ENCODE measurements around the gene PDIA6. TPM values are rescaled to one million over a fixed set of nuclear protein-coding genes. Genes with fewer than 3 reads are reported as not detected.

Gene PDIA6
- total and polyA plus RNA-seq, 9 of the 15 experiments (the other 6 are each of a cell fraction or from before 2014, with no cell fraction given) = 166 to 268 (median 229) TPM

GRCh38 chr2:10792001-10792634 lies 20.5 kb downstream of the PDIA6 start:
- TF ChIP-seq TEAD2 (tag; IDR thresholded peaks at IDR 0.05) (no peak), PML (IDR thresholded peaks at IDR 0.05; ENCODE audit: low read length) (peak; percentile 4; the same call in 1 of the 2 replicates)
- WGBS (ENCODE audit: insufficient coverage, low coverage, missing lambda C conversion rate) = 84% methylated on average over 2 of the region's 2 CpGs
- Histone ChIP-seq H4K20me1 (replicated peaks; ENCODE audit: control insufficient read depth, insufficient read depth, low read length) (peaks cover 14% of the 10 kb centered on the region), H3K4me1 (replicated peaks in 1 of 2; ENCODE audit: control insufficient read depth in 2 of 2, insufficient read depth in 2 of 2, low read length in 2 of 2) (peaks cover 0 to 9% of the 10 kb centered on the region in 2 experiments; a peak in 2 of 5 replicates), H3K9me3 (replicated peaks; ENCODE audit: control insufficient read depth, insufficient read depth, low read depth, low read length) (no peaks in the 10 kb centered on the region), H3K27me3 (ENCODE audit: control insufficient read depth in 2 of 2, insufficient read depth in 2 of 2, low read length in 2 of 2) (no peaks in the 10 kb centered on the region), H3K36me3 (ENCODE audit: control insufficient read depth, insufficient read depth, low read length) (peaks cover 95% of the 10 kb centered on the region), H3K79me2 (ENCODE audit: control insufficient read depth, insufficient read depth, low read length) (peaks cover 23% of the 10 kb centered on the region; the same call in 2 of the 3 replicates), H3K4me3 (no peak overlapping the region), H3K9ac (ENCODE audit: insufficient read depth in 1 of 2, low read depth in 2 of 2, low read length in 2 of 2) (no peak overlapping the region), H3K9me1 (ENCODE audit: control insufficient read depth, insufficient read depth, low read length) (peaks cover 3% of the 10 kb centered on the region), H2AFZ (ENCODE audit: low read depth, low read length) (no peak overlapping the region), H3K27ac (ENCODE audit: extremely low read depth, low read depth, low read length) (no peak overlapping the region), H3K4me2 (ENCODE audit: insufficient read depth, low read length) (no peak overlapping the region)
- in situ Hi-C loops (cut with MboI) (no loop called here), intact Hi-C loops (cut with micrococcal nuclease) (no loop called here)
- DNase-seq (ENCODE audit: extremely low read depth in 1 of 4, low spot score in 3 of 4) (no peak), FAIRE-seq (no peak), ATAC-seq (no peak)
- CTCF ChIA-PET (ENCODE audit: low intra/inter-chr PET ratio) = no interaction called here
- BruUV-seq (replicated peaks) = no TSS peak
- POLR2A ChIA-PET = interaction anchor here (0.6 to 1.1 kb wide), 3 partner anchors 8 to 21 kb away, joined by 3 read pairs; partner anchors contain the start of gene PDIA6

DNA sequence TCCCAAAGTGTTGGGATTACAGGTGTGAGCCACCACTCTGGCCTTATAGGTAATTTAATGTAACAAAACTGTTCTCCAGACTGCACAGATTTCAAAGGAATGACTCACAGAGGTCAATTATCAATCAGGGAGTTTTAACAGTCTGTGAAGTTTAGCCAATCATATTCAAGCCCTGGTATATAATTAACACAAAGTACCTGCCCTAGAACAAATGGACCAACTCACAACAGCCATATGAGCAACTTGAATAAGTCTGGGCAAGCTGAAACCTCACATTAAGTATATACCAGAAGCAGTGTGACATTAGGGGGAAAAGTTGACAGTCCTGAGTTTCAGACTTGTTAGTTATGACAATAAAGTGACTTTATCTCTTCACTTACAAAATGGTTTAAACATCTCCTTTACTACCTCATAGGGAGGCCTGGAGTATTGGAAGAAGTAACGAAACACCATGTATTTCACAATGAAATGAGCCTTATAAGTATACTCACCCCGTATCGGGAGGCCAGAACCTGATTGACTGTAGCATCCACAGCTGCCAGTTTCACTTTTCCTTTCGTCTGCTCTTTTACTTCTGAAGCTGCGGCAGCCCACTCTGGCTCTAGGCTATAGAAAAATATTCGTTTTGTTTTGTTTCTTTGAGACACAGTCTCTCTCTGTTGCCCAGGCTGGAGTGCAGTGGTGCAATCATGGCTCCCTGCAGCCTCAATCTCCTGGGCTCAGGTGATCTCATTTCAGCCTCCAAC lies 22.2 kb downstream of the PDIA6 start:
- Histone ChIP-seq H3K36me3 (ENCODE audit: control insufficient read depth, insufficient read depth, low read length) (peaks cover 96% of the 10 kb centered on the region), H4K20me1 (replicated peaks; ENCODE audit: control insufficient read depth, insufficient read depth, low read length) (peaks cover 5% of the 10 kb centered on the region), H3K27ac (ENCODE audit: extremely low read depth, low read depth, low read length) (no peak overlapping the region), H2AFZ (ENCODE audit: low read depth, low read length) (no peak overlapping the region), H3K27me3 (ENCODE audit: control insufficient read depth in 2 of 2, insufficient read depth in 2 of 2, low read length in 2 of 2) (no peaks in the 10 kb centered on the region), H3K9ac (ENCODE audit: insufficient read depth in 1 of 2, low read depth in 2 of 2, low read length in 2 of 2) (no peak overlapping the region), H3K79me2 (ENCODE audit: control insufficient read depth, insufficient read depth, low read length) (peaks cover 10% of the 10 kb centered on the region; the same call in 2 of the 3 replicates), H3K4me3 (no peak overlapping the region), H3K9me1 (ENCODE audit: control insufficient read depth, insufficient read depth, low read length) (peaks cover under 1% of the 10 kb centered on the region), H3K4me1 (replicated peaks in 1 of 2; ENCODE audit: control insufficient read depth in 2 of 2, insufficient read depth in 2 of 2, low read length in 2 of 2) (peaks cover 0 to 5% of the 10 kb centered on the region in 2 experiments; a peak in 2 of 5 replicates), H3K9me3 (replicated peaks; ENCODE audit: control insufficient read depth, insufficient read depth, low read depth, low read length) (no peaks in the 10 kb centered on the region), H3K4me2 (ENCODE audit: insufficient read depth, low read length) (no peak overlapping the region)
- DNase-seq (ENCODE audit: extremely low read depth in 1 of 4, low spot score in 3 of 4) (no peak), ATAC-seq (no peak), FAIRE-seq (no peak)
- ChIA-PET POLR2A (interaction anchor here (0.8 to 1.0 kb wide), 2 partner anchors 19 to 24 kb away, joined by 3 to 5 read pairs; no protein-coding TSS in a partner anchor), CTCF (ENCODE audit: low intra/inter-chr PET ratio) (no interaction called here)
- WGBS (ENCODE audit: insufficient coverage, low coverage, missing lambda C conversion rate) = 84% methylated on average over 6 of the region's 6 CpGs
- in situ Hi-C loops (cut with MboI) = no loop called here
- BruUV-seq (replicated peaks) = no TSS peak
- intact Hi-C loops (cut with micrococcal nuclease) = no loop called here
- TF ChIP-seq, protein P1, sequence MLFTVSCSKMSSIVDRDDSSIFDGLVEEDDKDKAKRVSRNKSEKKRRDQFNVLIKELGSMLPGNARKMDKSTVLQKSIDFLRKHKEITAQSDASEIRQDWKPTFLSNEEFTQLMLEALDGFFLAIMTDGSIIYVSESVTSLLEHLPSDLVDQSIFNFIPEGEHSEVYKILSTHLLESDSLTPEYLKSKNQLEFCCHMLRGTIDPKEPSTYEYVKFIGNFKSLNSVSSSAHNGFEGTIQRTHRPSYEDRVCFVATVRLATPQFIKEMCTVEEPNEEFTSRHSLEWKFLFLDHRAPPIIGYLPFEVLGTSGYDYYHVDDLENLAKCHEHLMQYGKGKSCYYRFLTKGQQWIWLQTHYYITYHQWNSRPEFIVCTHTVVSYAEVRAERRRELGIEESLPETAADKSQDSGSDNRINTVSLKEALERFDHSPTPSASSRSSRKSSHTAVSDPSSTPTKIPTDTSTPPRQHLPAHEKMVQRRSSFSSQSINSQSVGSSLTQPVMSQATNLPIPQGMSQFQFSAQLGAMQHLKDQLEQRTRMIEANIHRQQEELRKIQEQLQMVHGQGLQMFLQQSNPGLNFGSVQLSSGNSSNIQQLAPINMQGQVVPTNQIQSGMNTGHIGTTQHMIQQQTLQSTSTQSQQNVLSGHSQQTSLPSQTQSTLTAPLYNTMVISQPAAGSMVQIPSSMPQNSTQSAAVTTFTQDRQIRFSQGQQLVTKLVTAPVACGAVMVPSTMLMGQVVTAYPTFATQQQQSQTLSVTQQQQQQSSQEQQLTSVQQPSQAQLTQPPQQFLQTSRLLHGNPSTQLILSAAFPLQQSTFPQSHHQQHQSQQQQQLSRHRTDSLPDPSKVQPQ (CRISPR knock-in tag; IDR thresholded peaks at IDR 0.05; ENCODE audit: borderline replicate concordance) = no peak
- TF ChIP-seq, protein P2, sequence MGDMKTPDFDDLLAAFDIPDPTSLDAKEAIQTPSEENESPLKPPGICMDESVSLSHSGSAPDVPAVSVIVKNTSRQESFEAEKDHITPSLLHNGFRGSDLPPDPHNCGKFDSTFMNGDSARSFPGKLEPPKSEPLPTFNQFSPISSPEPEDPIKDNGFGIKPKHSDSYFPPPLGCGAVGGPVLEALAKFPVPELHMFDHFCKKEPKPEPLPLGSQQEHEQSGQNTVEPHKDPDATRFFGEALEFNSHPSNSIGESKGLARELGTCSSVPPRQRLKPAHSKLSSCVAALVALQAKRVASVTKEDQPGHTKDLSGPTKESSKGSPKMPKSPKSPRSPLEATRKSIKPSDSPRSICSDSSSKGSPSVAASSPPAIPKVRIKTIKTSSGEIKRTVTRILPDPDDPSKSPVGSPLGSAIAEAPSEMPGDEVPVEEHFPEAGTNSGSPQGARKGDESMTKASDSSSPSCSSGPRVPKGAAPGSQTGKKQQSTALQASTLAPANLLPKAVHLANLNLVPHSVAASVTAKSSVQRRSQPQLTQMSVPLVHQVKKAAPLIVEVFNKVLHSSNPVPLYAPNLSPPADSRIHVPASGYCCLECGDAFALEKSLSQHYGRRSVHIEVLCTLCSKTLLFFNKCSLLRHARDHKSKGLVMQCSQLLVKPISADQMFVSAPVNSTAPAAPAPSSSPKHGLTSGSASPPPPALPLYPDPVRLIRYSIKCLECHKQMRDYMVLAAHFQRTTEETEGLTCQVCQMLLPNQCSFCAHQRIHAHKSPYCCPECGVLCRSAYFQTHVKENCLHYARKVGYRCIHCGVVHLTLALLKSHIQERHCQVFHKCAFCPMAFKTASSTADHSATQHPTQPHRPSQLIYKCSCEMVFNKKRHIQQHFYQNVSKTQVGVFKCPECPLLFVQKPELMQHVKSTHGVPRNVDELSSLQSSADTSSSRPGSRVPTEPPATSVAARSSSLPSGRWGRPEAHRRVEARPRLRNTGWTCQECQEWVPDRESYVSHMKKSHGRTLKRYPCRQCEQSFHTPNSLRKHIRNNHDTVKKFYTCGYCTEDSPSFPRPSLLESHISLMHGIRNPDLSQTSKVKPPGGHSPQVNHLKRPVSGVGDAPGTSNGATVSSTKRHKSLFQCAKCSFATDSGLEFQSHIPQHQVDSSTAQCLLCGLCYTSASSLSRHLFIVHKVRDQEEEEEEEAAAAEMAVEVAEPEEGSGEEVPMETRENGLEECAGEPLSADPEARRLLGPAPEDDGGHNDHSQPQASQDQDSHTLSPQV (IDR thresholded peaks at IDR 0.05) = no peak
- TF ChIP-seq DMBX1 (CRISPR knock-in tag; IDR thresholded peaks at IDR 0.05; ENCODE audit: borderline replicate concordance) (no peak), IFI16 (CRISPR knock-in tag; IDR thresholded peaks at IDR 0.05) (no peak)

All from K562 (cell line).